Panc1 (cell line): ENCODE measurements around the gene ORC6. TPM values are rescaled to one million over a fixed set of nuclear protein-coding genes. Genes with fewer than 3 reads are reported as not detected.

Experiments
- ATAC-seq: fragments of 200-7000 bp; cut with Tn5 transposase; 2 replicates; pipeline ENCODE4 v1.9.1; 2020; ENCODE audit warnings: mild to moderate bottlenecking, moderate library complexity
- BruUV-seq: library from RNA; stranded (reverse); fragments of 400-500 nt; replicated peaks from 2 replicates; lab custom pipeline; 2021; lab: Mats Ljungman, UMichigan
- CTCF ChIA-PET: fragments of 300-600 bp; sonication (Branson Sonifier 250); formaldehyde crosslinking; loops from one replicate; lab custom pipeline; 2022; ENCODE audit warnings: antibody characterized with exemption; lab: Charles Lee
- POLR2A ChIA-PET: fragments of 300-600 bp; sonication (Branson Sonifier 250); formaldehyde crosslinking; loops from one replicate; lab custom pipeline; 2022; ENCODE audit warnings: antibody characterized with exemption; lab: Charles Lee
- DNase-seq: peaks from one replicate; pipeline ENCODE4 v3.0.0-alpha.2; 2010; ENCODE audit warnings: low read depth, low spot score
- H3K27ac ChIP-seq: 2 replicates; pipeline ENCODE4 v1.5.1; 2011; ENCODE audit warnings: mild to moderate bottlenecking, low read length, inconsistent platforms
- H3K27me3 ChIP-seq: fragments of 200-500 bp; sonication (Bioruptor generic); 2 replicates; pipeline ENCODE4 v1.6.0; 2014; ENCODE audit warnings: low read length, inconsistent platforms; ENCODE audit not compliant: control insufficient read depth, insufficient read depth
- H3K36me3 ChIP-seq: fragments of 200-500 bp; sonication (Bioruptor generic); 2 replicates; pipeline ENCODE4 v1.5.1; 2014; ENCODE audit warnings: inconsistent platforms, mild to moderate bottlenecking, low read length, moderate library complexity; ENCODE audit not compliant: control insufficient read depth, insufficient read depth
- H3K4me1 ChIP-seq: 2 replicates; pipeline ENCODE4 v1.5.1; 2011; ENCODE audit warnings: inconsistent platforms, mild to moderate bottlenecking, low read length, moderate library complexity; ENCODE audit not compliant: control insufficient read depth, insufficient read depth
- H3K4me3 ChIP-seq, 2 experiments: 2 replicates each; pipeline ENCODE4 v1.5.1; 2011 to 2012; ENCODE audit warnings: low read depth in 2 of 2, low read length in 2 of 2, mild to moderate bottlenecking in 2 of 2, inconsistent platforms in 1 of 2, moderate library complexity in 1 of 2
- H3K9me3 ChIP-seq: fragments of 200-500 bp; sonication (Bioruptor generic); 2 replicates; pipeline ENCODE4 v1.5.1; 2014; ENCODE audit warnings: low read depth, mild to moderate bottlenecking, inconsistent platforms, low read length, moderate library complexity; ENCODE audit not compliant: control insufficient read depth, insufficient read depth
- CTCF ChIP-seq: fragments of 450-650 bp; IDR thresholded peaks from 2 replicates; pipeline ENCODE4 v1.5.1; 2017; ENCODE audit warnings: mild to moderate bottlenecking
- POLR2AphosphoS5 ChIP-seq: IDR thresholded peaks from 2 replicates; pipeline ENCODE4 v1.6.1; 2012; ENCODE audit warnings: mild to moderate bottlenecking, low read depth, low read length, moderate library complexity
- SIN3A ChIP-seq: IDR thresholded peaks from 2 replicates; pipeline ENCODE4 v1.6.1; 2012; ENCODE audit warnings: low read depth, mild to moderate bottlenecking, low read length, moderate library complexity, borderline replicate concordance; ENCODE audit not compliant: insufficient read depth
- TCF7L2 ChIP-seq: IDR thresholded peaks from 2 replicates; pipeline ENCODE4 v1.6.1; 2011; ENCODE audit warnings: mild to moderate bottlenecking, low read depth, low read length, inconsistent platforms
- in situ Hi-C: cut with HindIII; loops from 2 replicates; pipeline ENCODE4 v1.10.0; 2016; ENCODE audit warnings: low sequenced_read_pairs, low pct_unique_long_range_greater_than_20kb
- intact Hi-C: fragments of 100-400 bp; cut with micrococcal nuclease; formaldehyde crosslinking; loops from one replicate; pipeline ENCODE4 v1.10.0; 2022; ENCODE audit not compliant: unreplicated experiment
- total RNA-seq: library from RNA; stranded (reverse); gene quantifications from one replicate; pipeline ENCODE4 v1.2.1, GENCODE V29; 2021; ENCODE audit not compliant: unreplicated experiment
- TF ChIP-seq, protein P1 (sequence below), 2 experiments: IDR thresholded peaks; 2 replicates each; pipeline ENCODE4 v1.6.1; 2011 to 2012; ENCODE audit warnings: low read depth in 2 of 2, control low read depth in 1 of 2, low read length in 1 of 2, mild to moderate bottlenecking in 1 of 2, moderate library complexity in 1 of 2; ENCODE audit not compliant: insufficient read depth in 1 of 2

Gene ORC6
- total RNA-seq, 1 experiment from 2014 or later = 33.5 TPM

DNA sequence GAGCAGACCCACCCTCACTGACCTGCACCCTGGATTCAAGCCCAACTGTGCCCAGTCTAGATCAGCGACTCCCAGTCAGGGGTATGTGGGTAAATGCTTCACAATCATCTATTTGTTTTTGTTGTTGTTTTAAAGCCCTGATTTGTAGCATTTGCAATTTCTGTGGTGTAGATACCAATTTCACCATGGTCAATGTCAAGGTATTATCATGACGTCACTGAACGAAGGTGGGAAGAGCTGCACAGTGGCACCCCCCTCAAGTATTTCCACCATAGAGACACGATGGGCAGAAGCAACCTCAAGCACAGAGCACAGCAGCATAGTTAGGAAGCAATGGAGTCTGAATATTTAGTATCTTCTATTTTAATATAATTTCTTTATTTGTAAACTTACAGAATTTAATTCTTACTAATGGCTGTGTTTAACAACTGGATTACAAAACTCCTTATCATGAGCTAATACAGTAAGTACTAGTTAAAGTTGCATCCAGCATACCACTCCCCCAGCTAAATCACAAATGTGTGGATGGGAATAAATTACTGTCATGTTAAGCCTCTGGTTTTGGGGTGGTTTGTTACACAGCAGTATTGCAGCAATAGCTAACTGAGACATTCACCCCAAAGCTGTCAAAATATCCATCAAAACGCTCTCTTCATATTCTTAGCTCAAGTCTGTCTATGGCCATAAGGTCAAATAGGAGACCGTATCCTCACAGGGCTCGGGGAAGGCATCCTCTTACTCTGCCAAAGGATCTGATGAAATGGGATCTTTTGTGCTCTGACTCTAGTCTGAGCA, 25.5 kb downstream of the ORC6 start:
- no peaks in the 10 kb centered on the region for H3K36me3 ChIP-seq
- H3K27ac ChIP-seq = no peak overlapping the region
- TF ChIP-seq POLR2AphosphoS5 (no peak), TCF7L2 (no peak), SIN3A (no peak), CTCF (no peak)
- TF ChIP-seq, protein P1, sequence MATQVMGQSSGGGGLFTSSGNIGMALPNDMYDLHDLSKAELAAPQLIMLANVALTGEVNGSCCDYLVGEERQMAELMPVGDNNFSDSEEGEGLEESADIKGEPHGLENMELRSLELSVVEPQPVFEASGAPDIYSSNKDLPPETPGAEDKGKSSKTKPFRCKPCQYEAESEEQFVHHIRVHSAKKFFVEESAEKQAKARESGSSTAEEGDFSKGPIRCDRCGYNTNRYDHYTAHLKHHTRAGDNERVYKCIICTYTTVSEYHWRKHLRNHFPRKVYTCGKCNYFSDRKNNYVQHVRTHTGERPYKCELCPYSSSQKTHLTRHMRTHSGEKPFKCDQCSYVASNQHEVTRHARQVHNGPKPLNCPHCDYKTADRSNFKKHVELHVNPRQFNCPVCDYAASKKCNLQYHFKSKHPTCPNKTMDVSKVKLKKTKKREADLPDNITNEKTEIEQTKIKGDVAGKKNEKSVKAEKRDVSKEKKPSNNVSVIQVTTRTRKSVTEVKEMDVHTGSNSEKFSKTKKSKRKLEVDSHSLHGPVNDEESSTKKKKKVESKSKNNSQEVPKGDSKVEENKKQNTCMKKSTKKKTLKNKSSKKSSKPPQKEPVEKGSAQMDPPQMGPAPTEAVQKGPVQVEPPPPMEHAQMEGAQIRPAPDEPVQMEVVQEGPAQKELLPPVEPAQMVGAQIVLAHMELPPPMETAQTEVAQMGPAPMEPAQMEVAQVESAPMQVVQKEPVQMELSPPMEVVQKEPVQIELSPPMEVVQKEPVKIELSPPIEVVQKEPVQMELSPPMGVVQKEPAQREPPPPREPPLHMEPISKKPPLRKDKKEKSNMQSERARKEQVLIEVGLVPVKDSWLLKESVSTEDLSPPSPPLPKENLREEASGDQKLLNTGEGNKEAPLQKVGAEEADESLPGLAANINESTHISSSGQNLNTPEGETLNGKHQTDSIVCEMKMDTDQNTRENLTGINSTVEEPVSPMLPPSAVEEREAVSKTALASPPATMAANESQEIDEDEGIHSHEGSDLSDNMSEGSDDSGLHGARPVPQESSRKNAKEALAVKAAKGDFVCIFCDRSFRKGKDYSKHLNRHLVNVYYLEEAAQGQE (IDR thresholded peaks at IDR 0.05; ENCODE audit: insufficient read depth in 1 of 2, low read depth in 2 of 2, low read length in 1 of 2) = no peak
- no peaks in the 10 kb centered on the region for H3K27me3 ChIP-seq
- in situ Hi-C loops = no loop called here
- H3K4me3 ChIP-seq = no peak overlapping the region
- POLR2A ChIA-PET = no interaction called here
- H3K9me3 ChIP-seq = no peaks in the 10 kb centered on the region
- H3K4me1 ChIP-seq = no peaks in the 10 kb centered on the region
- intact Hi-C loops = no loop called here
- no TSS peak for BruUV-seq
- DNase-seq (no peak), ATAC-seq (no peak)
- CTCF ChIA-PET = no interaction called here

DNA sequence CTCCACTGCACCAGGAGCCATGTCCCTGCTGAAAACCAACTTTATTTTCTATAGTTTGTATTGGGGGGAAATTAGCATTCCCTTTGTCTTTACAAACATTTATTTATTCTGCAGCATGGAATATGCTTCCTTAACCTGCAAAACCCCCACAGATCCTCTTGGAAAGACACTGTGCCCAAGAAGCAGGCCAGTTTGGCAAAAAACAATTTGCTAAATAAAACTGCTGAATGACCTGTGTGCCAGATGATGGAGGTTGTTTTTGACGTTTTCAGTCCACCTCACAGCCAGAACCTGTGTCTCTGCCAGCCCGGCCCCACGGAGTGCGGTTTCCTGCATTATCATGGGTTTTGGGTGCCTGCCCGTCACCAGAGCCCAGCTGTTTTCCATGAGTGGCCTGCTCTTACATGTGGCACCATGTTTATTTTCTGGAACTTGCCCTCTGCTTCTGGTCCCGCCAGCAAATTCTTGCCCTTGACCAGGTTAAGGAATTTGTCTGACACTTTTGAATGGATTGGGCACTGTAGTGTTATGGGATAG, 26.4 kb downstream of the ORC6 start:
- ChIA-PET CTCF (no interaction called here), POLR2A (no interaction called here)
- no peaks in the 10 kb centered on the region for H3K4me1 ChIP-seq
- TF ChIP-seq, protein P1 (IDR thresholded peaks at IDR 0.05; ENCODE audit: insufficient read depth in 1 of 2, low read depth in 2 of 2, low read length in 1 of 2) = no peak
- TF ChIP-seq POLR2AphosphoS5 (no peak), TCF7L2 (no peak), CTCF (no peak), SIN3A (no peak)
- intact Hi-C loops = no loop called here
- H3K36me3 ChIP-seq = no peaks in the 10 kb centered on the region
- no peak overlapping the region for H3K27ac ChIP-seq
- BruUV-seq = no TSS peak
- no peaks in the 10 kb centered on the region for H3K9me3 ChIP-seq
- in situ Hi-C loops = no loop called here
- no peak overlapping the region for H3K4me3 ChIP-seq
- DNase-seq (no peak), ATAC-seq (no peak)
- no peaks in the 10 kb centered on the region for H3K27me3 ChIP-seq
